ENCODE results near the gene TTC22. TPM values are rescaled to one million over a fixed set of nuclear protein-coding genes. Genes with fewer than 3 reads are reported as not detected.

TTC22 gene
- total RNA-seq, 1 donor from 2014 or later = 11.0 TPM

GRCh38 chr1:54834007-54834541, 33.0 kb upstream of the TTC22 start:
- intact Hi-C loops (cut with micrococcal nuclease) = no loop called here

DNA sequence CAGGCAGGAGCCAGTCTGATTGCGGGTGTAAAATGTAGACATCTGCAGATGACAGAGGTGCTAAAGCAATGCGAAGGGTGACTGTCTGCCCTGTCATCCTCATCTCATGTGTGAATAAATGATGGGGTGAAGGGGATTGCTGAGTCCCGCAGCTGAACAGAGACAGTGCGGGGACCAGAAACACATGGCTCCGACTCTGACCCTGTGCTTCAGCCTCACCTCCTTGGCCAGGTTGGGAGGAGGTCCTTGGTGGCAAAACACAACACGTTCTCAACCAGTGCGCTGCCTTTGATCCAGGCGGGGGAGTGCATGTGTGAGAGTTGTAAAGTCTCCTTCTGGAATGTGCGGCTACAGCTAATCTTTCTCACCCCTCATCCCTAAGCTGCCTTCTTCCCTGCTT, 32.0 kb upstream of the TTC22 start:
- intact Hi-C loops (cut with micrococcal nuclease) = no loop called here

DNA sequence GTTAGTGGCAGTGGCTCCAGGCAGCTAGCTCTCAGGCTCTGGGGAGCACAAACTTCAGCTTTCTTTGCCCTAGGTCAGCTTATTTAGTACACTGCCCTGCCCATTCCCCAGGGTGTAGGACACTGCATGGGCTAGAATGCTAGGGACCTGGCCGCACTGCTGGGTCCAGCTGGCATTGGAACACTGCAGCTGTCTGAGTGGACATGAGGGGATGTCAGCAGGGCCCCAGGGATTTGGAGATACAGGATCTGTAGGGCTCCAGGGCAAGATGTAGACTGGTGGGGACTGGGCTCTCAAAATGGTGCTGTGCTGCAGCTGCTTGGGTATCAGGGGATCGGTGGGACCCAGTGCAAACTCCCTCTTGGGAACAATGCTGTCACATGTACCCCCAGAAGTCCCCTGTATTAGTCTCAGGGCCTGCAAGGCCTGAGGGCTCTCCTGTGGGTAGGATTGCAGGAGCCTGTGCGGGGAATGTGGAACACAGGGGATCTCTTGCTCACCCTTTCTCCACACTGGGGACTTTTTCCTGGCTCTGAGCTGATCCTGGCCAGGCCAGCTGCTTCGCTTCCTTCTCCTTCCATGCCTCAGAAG, 25.2 kb upstream of the TTC22 start:
- intact Hi-C loops (cut with micrococcal nuclease) = no loop called here

DNA sequence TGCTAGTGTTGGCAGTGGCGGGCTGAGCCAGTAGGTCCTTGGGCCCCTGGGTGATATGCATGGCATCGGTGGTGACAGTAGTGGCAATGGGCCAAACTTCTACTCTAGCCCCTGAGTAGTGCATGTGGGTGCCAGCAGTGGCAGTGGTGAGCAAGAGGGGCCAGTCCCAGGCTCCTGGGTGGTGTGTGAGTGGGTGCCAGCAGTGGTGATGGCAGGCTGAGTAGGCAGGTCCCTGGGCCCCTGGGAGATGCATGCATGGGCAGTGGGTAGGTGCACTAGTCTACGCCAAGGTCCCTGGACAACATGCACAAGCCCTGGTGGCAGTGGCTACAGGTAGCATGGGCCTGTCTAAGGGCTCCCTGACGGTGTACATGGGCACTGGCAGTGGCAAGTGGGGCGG, 24.6 kb upstream of the TTC22 start:
- intact Hi-C loops (cut with micrococcal nuclease) = no loop called here

DNA sequence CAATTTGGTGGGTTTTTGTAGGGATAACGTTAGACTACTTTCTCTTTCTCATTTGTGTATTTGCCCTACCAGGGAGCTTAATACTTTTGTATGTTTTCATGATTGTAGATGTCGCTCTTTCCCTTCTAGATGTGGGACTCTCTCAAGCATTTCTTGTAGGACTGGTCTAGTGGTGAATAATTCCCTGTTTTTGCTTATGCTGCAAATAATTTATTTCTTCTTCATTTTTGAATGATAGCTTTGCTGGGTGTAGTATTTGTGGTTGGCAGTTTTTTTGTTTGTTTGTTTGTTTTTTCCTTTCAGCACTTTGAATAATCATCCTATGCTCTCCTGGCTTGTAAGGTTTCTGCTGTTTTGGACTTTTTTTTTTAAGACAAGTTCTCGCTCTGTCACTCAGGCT, 22.5 kb upstream of the TTC22 start:
- intact Hi-C loops (cut with micrococcal nuclease) = no loop called here

DNA sequence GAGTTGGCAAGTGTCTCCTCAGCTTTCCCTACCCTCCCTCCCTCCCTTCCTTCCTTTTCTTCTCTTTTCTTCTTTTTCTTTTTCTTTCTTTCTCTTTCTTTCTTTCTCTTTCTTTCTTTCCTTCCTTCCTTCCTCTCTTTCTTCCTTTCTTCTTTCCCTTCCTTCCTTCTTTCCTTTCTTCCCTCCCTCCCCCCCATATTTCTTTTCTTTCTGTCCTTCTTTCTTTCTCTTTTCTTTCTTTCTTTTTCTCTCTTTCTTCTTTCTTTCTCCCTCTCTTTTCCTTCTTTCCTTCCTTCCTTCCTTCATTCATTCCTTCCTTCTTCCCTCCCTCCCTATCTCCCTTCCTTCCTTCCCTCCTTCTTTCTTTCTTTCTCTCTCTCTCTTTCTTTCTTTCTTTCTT, 18.6 kb upstream of the TTC22 start:
- intact Hi-C loops (cut with micrococcal nuclease) = no loop called here

DNA sequence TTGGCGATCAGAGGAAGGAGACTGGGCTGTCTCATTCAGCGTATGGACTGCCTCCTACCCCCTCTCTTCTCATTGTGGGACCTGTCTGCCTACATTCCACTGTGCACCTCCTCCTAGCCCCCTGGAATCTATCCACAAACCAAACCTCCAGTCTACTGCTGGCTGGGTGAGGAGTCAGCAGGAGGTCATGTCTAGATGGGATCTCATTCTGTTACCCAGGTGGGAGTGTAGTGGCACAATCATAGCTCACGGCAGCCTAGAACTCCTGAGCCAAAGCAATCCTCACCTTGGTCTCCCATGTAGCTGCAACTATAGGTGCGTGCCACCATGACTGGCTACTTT, 18.0 kb upstream of the TTC22 start:
- intact Hi-C loops (cut with micrococcal nuclease) = no loop called here

GRCh38 chr1:54818461-54819194, 17.5 kb upstream of the TTC22 start:
- intact Hi-C loops (cut with micrococcal nuclease) = no loop called here

GRCh38 chr1:54816951-54817350, 15.8 kb upstream of the TTC22 start:
- intact Hi-C loops (cut with micrococcal nuclease) = no loop called here

- intact Hi-C loops (cut with micrococcal nuclease) = no loop called here
Observed at GRCh38 chr1:54816130-54816529, 15.0 kb upstream of the TTC22 start.

- intact Hi-C loops (cut with micrococcal nuclease) = no loop called here
Observed at GRCh38 chr1:54815086-54815876, 14.2 kb upstream of the TTC22 start.

DNA sequence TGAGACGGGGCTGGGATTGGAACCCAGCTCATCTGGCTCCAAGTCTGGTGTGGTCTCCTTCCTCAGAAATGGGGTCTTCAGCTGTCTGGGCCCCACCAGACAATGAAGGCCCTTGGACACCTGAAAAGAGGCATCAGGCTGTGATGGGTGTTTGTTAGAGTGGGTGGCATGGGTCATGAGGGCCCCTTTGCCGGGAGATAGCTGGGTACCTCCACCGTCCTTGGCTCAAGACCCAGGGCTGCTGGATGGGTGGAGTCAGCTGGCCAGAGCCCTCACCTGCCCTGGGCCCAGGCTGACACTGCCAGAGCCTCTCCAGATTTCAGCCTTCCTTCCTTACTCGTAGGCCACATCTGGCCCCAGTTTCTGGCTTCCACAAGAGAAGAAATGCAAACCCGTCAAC, 13.4 kb upstream of the TTC22 start:
- intact Hi-C loops (cut with micrococcal nuclease) = no loop called here

DNA sequence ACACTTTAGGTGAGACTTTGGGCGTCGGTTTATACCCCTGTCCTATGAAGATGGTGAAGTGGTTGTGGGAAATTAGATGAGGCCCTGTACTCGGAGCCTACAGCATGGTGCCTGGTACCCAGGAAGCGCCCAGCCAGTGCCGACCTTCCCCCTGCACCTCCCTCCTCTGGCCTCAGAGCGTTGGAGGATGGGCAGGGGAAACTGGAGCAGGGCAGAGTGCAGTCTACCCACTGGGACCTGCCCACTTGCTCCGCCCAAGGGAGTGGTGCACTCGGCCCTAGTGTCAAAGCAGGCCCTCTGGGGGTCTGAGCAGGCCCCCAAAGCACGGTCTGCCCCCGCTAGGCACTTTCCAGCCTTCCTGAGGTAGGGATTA, 13.0 kb upstream of the TTC22 start:
- intact Hi-C loops (cut with micrococcal nuclease) = no loop called here

DNA sequence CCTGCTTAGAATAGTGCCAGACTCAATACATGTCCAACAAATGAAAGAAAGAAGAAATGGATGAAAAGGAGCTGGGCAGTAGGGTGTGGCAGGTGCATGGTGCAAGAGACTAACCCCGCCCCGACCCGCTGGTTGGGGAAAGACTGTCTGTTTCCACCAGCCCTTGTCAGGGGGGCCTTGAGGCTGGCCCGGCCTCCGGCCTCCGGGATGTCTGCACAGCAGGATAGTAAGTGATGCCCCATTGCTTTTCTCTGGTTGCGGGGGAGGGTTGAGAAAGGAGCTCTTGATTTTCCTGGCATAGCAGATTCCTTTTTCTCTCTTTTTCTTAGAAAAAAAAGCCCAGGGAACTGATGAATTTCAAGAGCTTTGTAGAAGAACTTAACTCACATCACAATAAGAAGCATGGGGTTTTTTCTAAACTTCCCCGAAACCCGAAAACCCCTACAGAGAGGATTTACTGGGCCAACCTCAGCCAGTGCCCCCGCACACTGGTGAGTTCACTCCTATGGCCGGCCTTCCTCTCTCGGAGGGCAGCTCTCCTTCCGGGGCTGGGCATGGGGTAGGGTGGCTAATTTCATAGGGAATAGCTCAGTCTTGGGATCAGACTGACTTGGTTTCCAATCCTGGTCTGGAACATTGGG, 12.5 kb upstream of the TTC22 start:
- intact Hi-C loops (cut with micrococcal nuclease) = no loop called here

DNA sequence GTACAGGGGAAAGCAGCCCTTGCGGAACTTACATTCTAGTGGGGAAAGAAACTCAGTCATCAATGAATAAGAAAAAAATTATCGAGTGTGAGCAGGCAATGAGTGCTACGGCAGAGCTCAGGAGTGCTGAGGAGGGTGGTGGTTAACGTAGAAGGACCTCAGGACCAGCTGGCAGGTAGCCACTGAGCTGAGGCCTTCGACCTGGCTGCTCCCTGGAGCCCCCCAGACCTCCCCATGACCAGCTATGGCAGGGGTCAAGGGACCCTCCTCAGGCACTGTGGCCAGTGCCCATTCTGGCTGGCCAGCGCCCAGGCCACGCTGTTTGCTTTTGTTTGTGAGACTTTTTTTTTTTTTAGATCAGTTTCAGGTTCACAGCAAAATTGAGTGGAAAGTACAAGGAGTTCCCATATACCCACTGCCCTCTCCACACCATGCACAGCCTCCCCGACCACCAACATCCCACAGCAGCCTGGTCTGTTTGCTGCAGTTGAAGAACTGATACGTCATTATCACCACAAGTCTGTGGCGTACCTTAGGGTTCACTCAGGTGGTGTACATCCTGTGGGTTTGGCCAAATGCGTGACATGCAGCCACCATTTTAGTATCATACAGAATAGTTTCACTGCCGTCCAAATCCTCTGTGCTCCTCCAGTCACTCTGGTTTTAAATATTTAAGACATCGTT, 11.8 kb upstream of the TTC22 start:
- intact Hi-C loops (cut with micrococcal nuclease) = no loop called here

- intact Hi-C loops (cut with micrococcal nuclease) = loop anchor here (2.0 kb wide), 1 partner anchor 323 kb away; no protein-coding TSS in a partner anchor
Observed at GRCh38 chr1:54811739-54812655, 10.9 kb upstream of the TTC22 start.

DNA sequence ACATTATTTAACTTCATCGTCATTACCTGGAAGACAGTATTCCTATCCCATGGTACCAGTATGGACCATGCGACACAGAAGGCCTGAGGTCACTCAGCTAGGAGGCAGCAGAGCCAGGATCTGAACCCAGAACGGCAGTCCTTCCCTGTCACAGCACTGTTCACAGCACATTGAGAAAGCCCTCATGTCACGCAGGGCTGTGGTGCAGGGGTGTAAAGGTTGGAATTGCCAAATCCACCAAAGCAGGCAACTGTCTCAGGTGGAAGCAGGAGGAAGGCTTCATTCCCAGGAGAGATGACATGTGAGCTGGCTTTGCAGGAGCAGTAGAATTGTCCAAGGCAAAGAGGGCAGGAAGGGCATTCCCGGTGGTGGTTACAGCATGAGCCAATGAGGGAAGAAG, 9.9 kb upstream of the TTC22 start:
- intact Hi-C loops (cut with micrococcal nuclease) = loop anchor here (2.0 kb wide), 1 partner anchor 322 kb away; no protein-coding TSS in a partner anchor

DNA sequence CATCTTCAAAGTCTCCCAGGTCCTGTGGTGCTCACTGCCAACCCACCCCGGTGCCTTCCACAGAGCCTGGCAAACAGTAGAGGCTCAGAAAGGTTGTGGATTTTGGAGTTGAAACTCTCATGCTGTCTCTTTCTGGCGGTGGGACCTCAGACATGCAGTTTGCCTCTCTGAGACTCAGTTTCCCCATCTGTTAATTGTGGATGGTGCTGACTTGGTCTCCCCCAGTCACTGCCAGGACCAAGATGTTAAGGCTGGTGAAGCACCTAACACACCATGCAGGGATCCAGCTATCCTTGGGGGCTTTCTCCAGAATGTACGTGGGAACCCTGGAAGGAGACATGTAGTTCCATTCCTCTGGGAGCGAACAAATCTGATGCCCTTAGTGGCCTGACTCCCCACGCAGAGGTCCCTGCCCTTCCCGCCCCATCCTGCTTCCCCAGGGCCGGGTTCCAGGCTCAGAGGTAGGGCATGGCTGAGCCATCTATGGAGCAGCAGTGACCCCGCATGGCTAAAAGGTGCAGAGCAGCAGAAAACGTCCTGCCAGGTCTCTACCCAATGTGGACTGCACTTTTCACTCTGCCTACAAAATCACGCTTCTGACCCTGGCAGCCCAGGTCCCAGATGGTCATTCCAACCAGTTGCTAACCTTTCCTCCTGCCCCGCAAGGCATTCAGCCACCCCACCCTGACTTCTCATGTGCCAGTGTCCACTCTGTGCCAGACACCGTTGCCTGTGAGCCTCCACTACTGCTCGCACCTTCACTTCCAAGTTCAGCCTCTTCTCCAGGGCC, 9.2 kb upstream of the TTC22 start:
- intact Hi-C loops (cut with micrococcal nuclease) = loop anchor here (1.0 to 2.0 kb wide), 9 partner anchors 42 to 949 kb away; partner anchors contain the start of gene PARS2

DNA sequence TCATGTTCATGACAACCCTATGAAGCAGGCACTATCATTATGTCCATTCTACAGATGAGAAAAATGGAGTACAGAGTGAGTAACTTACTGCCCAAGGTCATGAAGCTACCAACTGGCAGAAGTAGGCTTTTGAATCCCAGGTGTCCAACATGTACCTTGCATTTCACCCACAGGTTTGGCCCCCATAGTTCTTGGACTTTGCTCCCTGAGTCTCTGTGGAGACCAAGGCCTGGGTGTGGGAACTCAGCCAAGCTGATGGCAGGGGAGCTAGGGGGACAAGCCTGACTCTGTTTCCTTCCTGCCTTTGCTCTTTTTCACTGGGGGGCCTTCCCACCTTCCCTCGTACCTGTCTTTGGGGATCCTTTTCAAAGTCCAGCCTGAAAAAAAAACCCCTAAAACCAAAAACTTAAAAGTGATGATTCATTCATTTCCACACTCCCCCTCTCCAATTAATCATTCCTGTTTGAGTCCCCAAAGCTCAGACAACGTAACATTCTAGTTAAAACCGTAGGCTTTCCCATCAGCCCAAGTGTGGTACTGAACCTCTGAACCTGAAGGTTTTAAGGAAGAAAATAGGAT, 8.5 kb upstream of the TTC22 start:
- intact Hi-C loops (cut with micrococcal nuclease) = loop anchor here (1.0 to 10.0 kb wide), 11 partner anchors 41 to 1885 kb away; partner anchors contain the start of genes ECHDC2, PARS2 and SCP2

All from T-helper 1 cell treated with Interleukin-12 subunit alpha and Interleukin-12 subunit beta and Interleukin-4 antibody, amounts not matched to agents 30 ng/mL and 1 ng/mL, for 36 hours (primary cell).